Panc1 (cell line): ENCODE measurements around the gene ZNF236. TPM values are rescaled to one million over a fixed set of nuclear protein-coding genes. Genes with fewer than 3 reads are reported as not detected.

Source experiments
- ATAC-seq: fragments of 200-7000 bp; cut with Tn5 transposase; 2 replicates; pipeline ENCODE4 v1.9.1; 2020; ENCODE audit warnings: mild to moderate bottlenecking, moderate library complexity
- BruUV-seq: library from RNA; stranded (reverse); fragments of 400-500 nt; replicated peaks from 2 replicates; lab custom pipeline; 2021; lab: Mats Ljungman, UMichigan
- CTCF ChIA-PET: fragments of 300-600 bp; sonication (Branson Sonifier 250); formaldehyde crosslinking; loops from one replicate; lab custom pipeline; 2022; ENCODE audit warnings: antibody characterized with exemption; lab: Charles Lee
- POLR2A ChIA-PET: fragments of 300-600 bp; sonication (Branson Sonifier 250); formaldehyde crosslinking; loops from one replicate; lab custom pipeline; 2022; ENCODE audit warnings: antibody characterized with exemption; lab: Charles Lee
- DNase-seq: peaks from one replicate; pipeline ENCODE4 v3.0.0-alpha.2; 2010; ENCODE audit warnings: low read depth, low spot score
- H3K27ac ChIP-seq: 2 replicates; pipeline ENCODE4 v1.5.1; 2011; ENCODE audit warnings: mild to moderate bottlenecking, low read length, inconsistent platforms
- H3K27me3 ChIP-seq: fragments of 200-500 bp; sonication (Bioruptor generic); 2 replicates; pipeline ENCODE4 v1.6.0; 2014; ENCODE audit warnings: low read length, inconsistent platforms; ENCODE audit not compliant: control insufficient read depth, insufficient read depth
- H3K36me3 ChIP-seq: fragments of 200-500 bp; sonication (Bioruptor generic); 2 replicates; pipeline ENCODE4 v1.5.1; 2014; ENCODE audit warnings: inconsistent platforms, mild to moderate bottlenecking, low read length, moderate library complexity; ENCODE audit not compliant: control insufficient read depth, insufficient read depth
- H3K4me1 ChIP-seq: 2 replicates; pipeline ENCODE4 v1.5.1; 2011; ENCODE audit warnings: inconsistent platforms, mild to moderate bottlenecking, low read length, moderate library complexity; ENCODE audit not compliant: control insufficient read depth, insufficient read depth
- H3K4me3 ChIP-seq, 2 experiments: 2 replicates each; pipeline ENCODE4 v1.5.1; 2011 to 2012; ENCODE audit warnings: low read depth in 2 of 2, low read length in 2 of 2, mild to moderate bottlenecking in 2 of 2, inconsistent platforms in 1 of 2, moderate library complexity in 1 of 2
- H3K9me3 ChIP-seq: fragments of 200-500 bp; sonication (Bioruptor generic); 2 replicates; pipeline ENCODE4 v1.5.1; 2014; ENCODE audit warnings: low read depth, mild to moderate bottlenecking, inconsistent platforms, low read length, moderate library complexity; ENCODE audit not compliant: control insufficient read depth, insufficient read depth
- CTCF ChIP-seq: fragments of 450-650 bp; IDR thresholded peaks from 2 replicates; pipeline ENCODE4 v1.5.1; 2017; ENCODE audit warnings: mild to moderate bottlenecking
- POLR2AphosphoS5 ChIP-seq: IDR thresholded peaks from 2 replicates; pipeline ENCODE4 v1.6.1; 2012; ENCODE audit warnings: mild to moderate bottlenecking, low read depth, low read length, moderate library complexity
- REST ChIP-seq, 2 experiments: IDR thresholded peaks; 2 replicates each; pipeline ENCODE4 v1.6.1; 2011 to 2012; ENCODE audit warnings: low read depth in 2 of 2, control low read depth in 1 of 2, low read length in 1 of 2, mild to moderate bottlenecking in 1 of 2, moderate library complexity in 1 of 2; ENCODE audit not compliant: insufficient read depth in 1 of 2
- SIN3A ChIP-seq: IDR thresholded peaks from 2 replicates; pipeline ENCODE4 v1.6.1; 2012; ENCODE audit warnings: low read depth, mild to moderate bottlenecking, low read length, moderate library complexity, borderline replicate concordance; ENCODE audit not compliant: insufficient read depth
- TCF7L2 ChIP-seq: IDR thresholded peaks from 2 replicates; pipeline ENCODE4 v1.6.1; 2011; ENCODE audit warnings: mild to moderate bottlenecking, low read depth, low read length, inconsistent platforms
- in situ Hi-C: cut with HindIII; loops from 2 replicates; pipeline ENCODE4 v1.10.0; 2016; ENCODE audit warnings: low sequenced_read_pairs, low pct_unique_long_range_greater_than_20kb
- intact Hi-C: fragments of 100-400 bp; cut with micrococcal nuclease; formaldehyde crosslinking; loops from one replicate; pipeline ENCODE4 v1.10.0; 2022; ENCODE audit not compliant: unreplicated experiment
- total RNA-seq: library from RNA; stranded (reverse); gene quantifications from one replicate; pipeline ENCODE4 v1.2.1, GENCODE V29; 2021; ENCODE audit not compliant: unreplicated experiment

ZNF236 gene
- total RNA-seq, 1 experiment from 2014 or later, result 32.2 TPM

DNA sequence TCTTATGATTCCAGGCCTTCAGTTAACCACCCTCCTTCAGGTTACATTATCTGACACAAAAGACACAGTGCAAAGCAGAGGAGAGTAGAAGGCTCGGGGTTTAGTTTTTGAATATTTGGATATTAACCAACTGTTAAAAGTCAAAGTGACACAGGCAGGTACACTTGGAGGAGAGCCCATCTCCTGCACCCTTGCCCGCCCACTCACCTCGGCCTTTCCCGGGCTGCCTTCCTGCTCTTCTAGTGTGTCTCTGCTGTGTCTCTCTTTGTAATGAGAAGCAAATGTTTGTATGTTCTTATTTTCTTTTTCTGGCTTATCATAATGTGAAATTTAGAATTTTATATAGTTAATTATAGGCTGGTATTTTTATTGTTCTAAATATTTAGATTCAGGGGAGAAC, 35.1 kb downstream of the ZNF236 start:
- H3K4me3 ChIP-seq, result no peak overlapping the region
- intact Hi-C loops, result no loop called here
- ChIA-PET CTCF (no interaction called here), POLR2A (no interaction called here)
- ATAC-seq, result no peak
- H3K4me1 ChIP-seq, result no peaks in the 10 kb centered on the region
- DNase-seq, result no peak
- H3K27ac ChIP-seq, result no peak overlapping the region
- no peaks in the 10 kb centered on the region for H3K27me3 ChIP-seq
- TF ChIP-seq POLR2AphosphoS5 (no peak), SIN3A (no peak), CTCF (no peak), TCF7L2 (no peak), REST (IDR thresholded peaks at IDR 0.05; ENCODE audit: insufficient read depth in 1 of 2, low read depth in 2 of 2, low read length in 1 of 2) (no peak)
- no peaks in the 10 kb centered on the region for H3K36me3 ChIP-seq
- no TSS peak for BruUV-seq
- in situ Hi-C loops, result no loop called here
- H3K9me3 ChIP-seq, result no peaks in the 10 kb centered on the region

DNA sequence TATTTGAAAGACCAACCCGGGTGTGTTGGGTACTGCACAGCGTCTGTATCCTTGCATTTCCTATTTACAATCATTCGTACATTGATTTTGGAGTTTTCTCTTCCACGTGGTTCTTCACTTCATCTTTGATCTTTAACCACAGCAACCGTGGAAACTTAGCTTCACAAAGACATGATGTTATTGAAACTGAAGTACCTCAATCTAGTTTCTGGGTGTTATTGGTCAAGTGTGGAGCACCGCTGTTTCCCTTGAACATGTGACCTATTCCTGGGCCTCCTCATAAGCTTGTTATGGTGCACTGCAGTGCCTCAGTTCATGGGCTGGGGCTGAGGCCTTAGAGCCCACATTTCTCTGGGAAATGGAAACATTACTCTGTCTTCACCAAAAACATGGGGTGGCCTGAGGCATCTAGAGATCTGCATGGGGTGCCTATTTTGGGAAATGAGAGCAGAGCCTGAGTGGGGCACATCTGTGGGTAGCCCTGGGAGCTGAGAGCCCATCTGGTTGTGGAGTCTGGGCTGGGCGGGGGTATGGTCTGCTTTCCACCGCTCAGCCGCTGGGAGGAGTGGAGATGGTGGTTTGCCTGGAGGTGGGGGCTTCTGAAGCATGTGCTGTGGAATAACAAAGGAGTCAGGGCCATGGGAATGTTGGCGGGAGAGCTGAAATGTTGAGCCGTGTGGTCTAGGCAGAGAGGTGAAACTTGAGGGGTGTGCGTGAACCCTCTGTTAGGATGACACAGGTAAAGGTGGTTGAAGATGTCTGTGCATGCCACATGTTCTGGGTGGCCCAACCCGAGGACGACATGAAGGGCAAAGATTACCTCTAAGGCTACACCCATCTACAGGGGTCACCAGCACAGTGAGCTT, 37.4 kb downstream of the ZNF236 start:
- Histone ChIP-seq H3K9me3 (no peaks in the 10 kb centered on the region), H3K27me3 (no peaks in the 10 kb centered on the region), H3K4me1 (no peaks in the 10 kb centered on the region), H3K27ac (no peak overlapping the region), H3K36me3 (no peaks in the 10 kb centered on the region), H3K4me3 (no peak overlapping the region)
- intact Hi-C loops, result no loop called here
- CTCF ChIA-PET, result no interaction called here
- no peak for DNase-seq
- POLR2A ChIA-PET, result interaction anchor here (0.6 kb wide), 1 partner anchor 52 kb away, joined by 3 read pairs; no protein-coding TSS in a partner anchor
- no TSS peak for BruUV-seq
- no peak for ATAC-seq
- in situ Hi-C loops, result no loop called here
- TF ChIP-seq POLR2AphosphoS5 (no peak), SIN3A (no peak), TCF7L2 (no peak), REST (IDR thresholded peaks at IDR 0.05; ENCODE audit: insufficient read depth in 1 of 2, low read depth in 2 of 2, low read length in 1 of 2) (no peak), CTCF (no peak)
